Measurements from ENCODE around the gene LRRC7. TPM values are rescaled to one million over a fixed set of nuclear protein-coding genes. Genes with fewer than 3 reads are reported as not detected.
"Not testable (repeated sequence)": the region's sequence is repeated elsewhere in the genome, so short reads cannot be mapped to it uniquely, and the experiment has no call there.

LRRC7 gene
- total and polyA plus RNA-seq, 4 donors = 19.5 to 75.0 (median 46.5) TPM

- no peaks in the 10 kb centered on the region for H3K27me3 ChIP-seq (ENCODE audit: control insufficient read depth, insufficient read depth, low read length)
- peak overlapping the region; percentile 57 for H3K27ac ChIP-seq (ENCODE audit: low read depth, low read length)
- peak in 2 of 6 donors; percentile 13 to 38 for DNase-seq (ENCODE audit: low read depth in 4 of 6, low spot score in 6 of 6)
- H3K9me3 ChIP-seq (ENCODE audit: control insufficient read depth, insufficient read depth, low read length) = no peaks in the 10 kb centered on the region
- no peak overlapping the region for H3K4me3 ChIP-seq (ENCODE audit: low read depth, low read length)
- H3K4me1 ChIP-seq (ENCODE audit: control insufficient read depth, insufficient read depth, low read length) = no peaks in the 10 kb centered on the region
- peaks cover 9% of the 10 kb centered on the region for H3K36me3 ChIP-seq (ENCODE audit: control insufficient read depth, insufficient read depth, low read length)
- WGBS (ENCODE audit: insufficient coverage) = no CpG with 5 or more reads among the region's 5 CpGs
These were observed 347.4 kb downstream of the LRRC7 start for GRCh38 chr1:69914976-69915765.

DNA sequence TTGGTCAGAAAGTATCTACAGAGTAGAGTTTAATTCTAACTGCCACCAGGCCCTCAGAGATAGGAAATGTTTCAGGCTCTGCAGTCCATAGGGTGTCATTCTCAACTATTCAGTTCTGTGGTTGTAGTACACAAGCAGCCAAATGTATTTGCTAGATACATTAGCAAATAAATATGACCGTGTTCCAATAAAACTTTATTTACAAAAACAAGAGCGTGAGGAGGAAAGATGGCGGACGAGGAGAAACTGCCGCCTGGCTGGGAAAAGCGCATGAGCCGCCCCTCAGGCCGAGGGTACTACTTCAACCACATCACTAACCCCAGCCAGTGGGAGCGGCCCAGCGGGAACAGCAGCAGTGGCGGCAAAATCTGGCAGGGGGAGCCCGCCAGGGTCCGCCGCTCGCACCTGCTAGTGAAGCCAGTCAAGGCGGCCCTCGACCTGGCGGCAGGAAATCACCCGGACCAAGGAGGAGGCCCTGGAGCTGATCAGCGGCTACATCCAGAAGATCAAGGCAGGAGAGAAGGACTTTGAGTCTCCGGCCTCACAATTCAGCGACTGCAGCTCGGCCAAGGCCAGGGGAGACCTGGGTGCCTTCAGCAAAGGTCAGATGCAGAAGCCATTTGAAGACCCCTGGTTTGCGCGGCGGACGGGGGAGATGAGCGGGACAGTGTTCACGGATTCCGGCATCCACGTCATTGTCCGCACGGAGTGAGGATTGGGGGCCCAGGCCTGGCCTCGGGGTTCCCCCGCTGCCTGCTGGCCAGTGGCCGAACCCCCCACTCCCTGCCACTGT, 351.6 kb downstream of the LRRC7 start:
- no peak overlapping the region for H3K27ac ChIP-seq (ENCODE audit: low read depth, low read length)
- no peaks in the 10 kb centered on the region for H3K27me3 ChIP-seq (ENCODE audit: control insufficient read depth, insufficient read depth, low read length)
- H3K4me3 ChIP-seq (ENCODE audit: low read depth, low read length) = no peak overlapping the region
- no peaks in the 10 kb centered on the region for H3K4me1 ChIP-seq (ENCODE audit: control insufficient read depth, insufficient read depth, low read length)
- 98% methylated on average over 24 of the region's 36 CpGs for WGBS (ENCODE audit: insufficient coverage)
- no peaks in the 10 kb centered on the region for H3K9me3 ChIP-seq (ENCODE audit: control insufficient read depth, insufficient read depth, low read length)
- DNase-seq (ENCODE audit: low read depth in 4 of 6, low spot score in 6 of 6) = no peak
- peaks cover 9% of the 10 kb centered on the region for H3K36me3 ChIP-seq (ENCODE audit: control insufficient read depth, insufficient read depth, low read length)

DNA sequence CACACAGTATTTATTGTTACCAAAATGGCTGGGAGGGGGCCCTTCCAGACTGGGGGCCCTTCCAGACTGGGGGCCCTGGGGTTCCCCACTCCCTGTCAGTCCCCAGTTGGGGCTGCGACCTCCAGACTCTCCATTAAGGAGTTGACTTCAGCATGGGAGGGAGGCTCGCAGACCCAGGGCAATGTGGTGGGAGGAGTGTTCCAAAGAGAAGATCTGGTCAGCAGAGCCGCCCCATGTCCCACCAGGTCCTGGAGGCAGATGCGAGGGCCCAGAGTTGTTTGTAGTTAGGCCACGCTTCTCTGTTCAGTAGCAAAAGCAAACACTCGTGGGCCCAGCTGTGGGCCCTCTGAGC, 352.2 kb downstream of the LRRC7 start:
- DNase-seq (ENCODE audit: low read depth in 4 of 6, low spot score in 6 of 6) = no peak

DNA sequence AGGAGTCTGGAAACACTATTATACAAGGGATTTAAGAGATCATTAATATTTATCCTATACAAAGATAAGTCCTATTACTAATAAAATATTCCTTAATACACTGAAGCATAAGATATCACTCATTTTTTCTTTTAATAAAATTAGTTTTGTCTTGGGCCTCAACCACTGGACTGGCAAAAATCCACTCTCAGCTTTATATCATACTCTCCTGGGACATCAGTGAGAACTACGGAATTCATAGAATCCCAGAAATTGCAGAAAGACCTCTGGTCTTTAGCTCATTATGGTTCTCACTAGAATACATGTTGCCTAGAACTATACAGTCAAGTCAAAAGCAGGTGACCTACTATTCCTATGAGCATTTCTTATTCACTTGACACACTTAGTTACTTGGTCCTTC, 352.7 kb downstream of the LRRC7 start:
- Histone ChIP-seq H3K4me1 (ENCODE audit: control insufficient read depth, insufficient read depth, low read length) (no peaks in the 10 kb centered on the region), H3K9me3 (ENCODE audit: control insufficient read depth, insufficient read depth, low read length) (no peaks in the 10 kb centered on the region), H3K27me3 (ENCODE audit: control insufficient read depth, insufficient read depth, low read length) (no peaks in the 10 kb centered on the region), H3K27ac (ENCODE audit: low read depth, low read length) (no peak overlapping the region), H3K4me3 (ENCODE audit: low read depth, low read length) (no peak overlapping the region), H3K36me3 (ENCODE audit: control insufficient read depth, insufficient read depth, low read length) (peaks cover 9% of the 10 kb centered on the region)
- no peak for DNase-seq (ENCODE audit: low read depth in 4 of 6, low spot score in 6 of 6)
- WGBS (ENCODE audit: insufficient coverage) = 100% methylated on average over 1 of the region's 1 CpG

More for the DNA sequence above, 352.2 kb downstream of the LRRC7 start:
- H3K4me1 ChIP-seq (ENCODE audit: control insufficient read depth, insufficient read depth, low read length) = no peaks in the 10 kb centered on the region
- WGBS (ENCODE audit: insufficient coverage) = 93% methylated on average over 3 of the region's 6 CpGs
- H3K27me3 ChIP-seq (ENCODE audit: control insufficient read depth, insufficient read depth, low read length) = no peaks in the 10 kb centered on the region
- peaks cover 9% of the 10 kb centered on the region for H3K36me3 ChIP-seq (ENCODE audit: control insufficient read depth, insufficient read depth, low read length)
- H3K9me3 ChIP-seq (ENCODE audit: control insufficient read depth, insufficient read depth, low read length) = no peaks in the 10 kb centered on the region
- no peak overlapping the region for H3K27ac ChIP-seq (ENCODE audit: low read depth, low read length)
- no peak overlapping the region for H3K4me3 ChIP-seq (ENCODE audit: low read depth, low read length)

DNA sequence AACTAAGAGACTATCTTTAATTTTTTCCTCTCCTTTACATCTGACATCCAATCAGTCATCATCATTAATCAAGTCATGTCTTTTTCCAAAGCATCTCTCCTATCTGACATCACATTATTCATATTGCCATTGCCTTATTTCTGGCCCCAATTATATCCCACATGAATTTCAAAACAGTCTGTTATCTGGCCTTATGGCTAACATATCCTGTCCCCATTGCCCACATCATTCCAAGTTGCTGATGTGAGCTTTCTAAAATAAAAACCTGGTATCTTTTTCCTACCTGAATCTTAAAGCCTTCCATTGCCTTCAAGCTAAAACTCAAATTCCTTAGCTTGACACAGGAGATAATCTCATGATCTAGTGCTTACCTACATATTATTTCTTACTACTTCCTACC, 353.8 kb downstream of the LRRC7 start:
- H3K4me1 ChIP-seq (ENCODE audit: control insufficient read depth, insufficient read depth, low read length) = no peaks in the 10 kb centered on the region
- H3K4me3 ChIP-seq (ENCODE audit: low read depth, low read length) = no peak overlapping the region
- no peaks in the 10 kb centered on the region for H3K9me3 ChIP-seq (ENCODE audit: control insufficient read depth, insufficient read depth, low read length)
- no peak for DNase-seq (ENCODE audit: low read depth in 4 of 6, low spot score in 6 of 6)
- no peak overlapping the region for H3K27ac ChIP-seq (ENCODE audit: low read depth, low read length)
- peaks cover 9% of the 10 kb centered on the region for H3K36me3 ChIP-seq (ENCODE audit: control insufficient read depth, insufficient read depth, low read length)
- H3K27me3 ChIP-seq (ENCODE audit: control insufficient read depth, insufficient read depth, low read length) = no peaks in the 10 kb centered on the region

DNA sequence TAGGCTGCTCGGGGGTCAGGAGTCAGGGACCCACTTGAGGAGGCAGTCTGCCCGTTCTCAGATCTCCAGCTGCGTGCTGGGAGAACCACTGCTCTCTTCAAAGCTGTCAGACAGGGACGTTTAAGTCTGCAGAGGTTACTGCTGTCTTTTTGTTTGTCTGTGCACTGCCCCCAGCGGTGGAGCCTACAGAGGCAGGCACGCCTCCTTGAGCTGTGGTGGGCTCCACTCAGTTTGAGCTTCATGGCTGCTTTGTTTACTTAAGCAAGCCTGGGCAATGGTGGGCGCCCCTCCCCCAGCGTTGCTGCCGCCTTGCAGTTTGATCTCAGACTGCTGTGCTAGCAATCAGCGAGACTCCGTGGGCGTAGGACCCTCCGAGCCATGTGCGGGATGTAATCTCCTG, 360.5 kb downstream of the LRRC7 start:
- WGBS (ENCODE audit: insufficient coverage) = 86% methylated on average over 3 of the region's 14 CpGs
- DNase-seq (ENCODE audit: low read depth in 4 of 6, low spot score in 6 of 6); H3K4me1 ChIP-seq (ENCODE audit: control insufficient read depth, insufficient read depth, low read length); H3K27ac ChIP-seq (ENCODE audit: low read depth, low read length); H3K36me3 ChIP-seq (ENCODE audit: control insufficient read depth, insufficient read depth, low read length); H3K9me3 ChIP-seq (ENCODE audit: control insufficient read depth, insufficient read depth, low read length); H3K27me3 ChIP-seq (ENCODE audit: control insufficient read depth, insufficient read depth, low read length); H3K4me3 ChIP-seq (ENCODE audit: low read depth, low read length): not testable (repeated sequence)

DNA sequence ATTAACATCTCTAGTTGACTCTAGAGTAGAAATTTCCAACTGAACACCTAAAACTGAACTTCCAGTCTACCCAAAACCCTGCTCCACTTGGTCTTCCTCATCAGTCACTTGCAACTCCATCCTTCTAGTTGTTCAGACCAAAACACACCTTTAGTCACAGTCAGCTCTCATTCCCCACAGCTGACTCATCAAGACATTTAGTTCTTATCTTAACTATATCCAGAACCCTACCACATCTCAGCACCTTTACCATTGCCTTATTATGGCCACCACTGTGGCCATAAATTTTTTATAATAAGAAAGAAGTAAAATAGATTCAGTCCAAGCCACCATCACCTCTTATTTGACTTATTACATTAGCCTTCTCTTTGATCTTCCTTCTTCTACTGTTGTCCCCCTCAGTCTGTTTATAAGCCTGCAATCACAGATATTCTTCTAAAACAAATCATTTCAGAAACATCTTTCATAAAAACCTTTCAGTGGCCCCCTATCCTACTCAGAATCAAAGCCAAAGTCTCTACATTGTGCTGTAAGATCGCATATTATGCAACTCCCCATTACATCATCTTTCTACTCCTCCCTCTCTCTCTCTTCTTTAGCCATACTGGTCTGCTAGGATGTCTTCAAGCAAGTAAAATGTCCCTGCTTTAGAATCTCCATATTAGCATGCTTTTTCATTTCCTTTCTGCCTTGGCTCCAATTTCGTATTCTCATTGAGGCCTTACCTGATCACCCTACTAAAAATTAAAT, 361.8 kb downstream of the LRRC7 start:
- WGBS (ENCODE audit: insufficient coverage) = 92% methylated on average over 2 of the region's 2 CpGs
- H3K27ac ChIP-seq (ENCODE audit: low read depth, low read length) = no peak overlapping the region
- H3K27me3 ChIP-seq (ENCODE audit: control insufficient read depth, insufficient read depth, low read length) = no peaks in the 10 kb centered on the region
- no peak overlapping the region for H3K4me3 ChIP-seq (ENCODE audit: low read depth, low read length)
- DNase-seq (ENCODE audit: low read depth in 4 of 6, low spot score in 6 of 6) = no peak
- H3K9me3 ChIP-seq (ENCODE audit: control insufficient read depth, insufficient read depth, low read length) = no peaks in the 10 kb centered on the region
- no peaks in the 10 kb centered on the region for H3K4me1 ChIP-seq (ENCODE audit: control insufficient read depth, insufficient read depth, low read length)
- no peaks in the 10 kb centered on the region for H3K36me3 ChIP-seq (ENCODE audit: control insufficient read depth, insufficient read depth, low read length)

DNA sequence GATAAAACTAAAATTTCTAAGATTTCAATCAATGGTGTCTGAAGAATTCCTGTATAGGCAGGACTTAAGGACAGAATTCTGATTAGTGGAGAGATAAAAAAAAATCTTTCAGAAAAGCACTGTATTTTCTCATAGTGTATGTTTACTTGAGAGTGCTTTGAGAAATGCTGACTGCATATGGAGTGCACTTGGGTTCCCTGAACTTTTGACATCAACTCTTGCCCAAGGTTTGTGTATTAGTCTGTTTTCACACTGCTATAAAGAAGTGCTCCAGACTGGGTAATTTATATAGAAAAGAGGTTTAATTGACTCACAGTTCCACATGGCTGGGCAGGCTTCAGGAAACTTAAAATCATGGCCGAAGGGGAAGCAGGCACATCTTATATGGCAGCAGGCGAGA, 362.7 kb downstream of the LRRC7 start:
- no peak overlapping the region for H3K27ac ChIP-seq (ENCODE audit: low read depth, low read length)
- H3K4me1 ChIP-seq (ENCODE audit: control insufficient read depth, insufficient read depth, low read length) = no peaks in the 10 kb centered on the region
- WGBS (ENCODE audit: insufficient coverage) = no CpG with 5 or more reads among the region's 2 CpGs
- no peaks in the 10 kb centered on the region for H3K36me3 ChIP-seq (ENCODE audit: control insufficient read depth, insufficient read depth, low read length)
- no peak overlapping the region for H3K4me3 ChIP-seq (ENCODE audit: low read depth, low read length)
- no peaks in the 10 kb centered on the region for H3K27me3 ChIP-seq (ENCODE audit: control insufficient read depth, insufficient read depth, low read length)
- H3K9me3 ChIP-seq (ENCODE audit: control insufficient read depth, insufficient read depth, low read length) = no peaks in the 10 kb centered on the region
- DNase-seq (ENCODE audit: low read depth in 4 of 6, low spot score in 6 of 6) = no peak

DNA sequence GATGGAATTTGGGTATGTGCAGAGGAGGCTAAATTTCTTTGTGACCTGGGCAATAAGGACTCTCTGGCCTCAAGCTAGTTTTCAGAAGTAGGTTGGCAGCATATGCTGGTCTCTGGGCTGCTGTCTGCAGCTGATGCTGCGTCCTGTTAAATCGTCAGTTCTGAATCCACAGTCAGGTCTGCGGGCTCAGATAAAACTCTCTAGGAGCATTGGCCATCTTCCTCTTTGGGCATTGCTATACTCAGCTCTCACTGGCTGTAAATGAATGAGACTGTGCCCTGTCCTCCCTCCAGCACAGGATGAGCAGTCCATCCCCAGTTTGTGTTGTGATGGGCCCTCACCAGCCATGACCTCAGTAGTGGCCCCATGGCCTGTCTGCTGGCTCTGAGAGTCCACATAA, 365.0 kb downstream of the LRRC7 start:
- Histone ChIP-seq H3K36me3 (ENCODE audit: control insufficient read depth, insufficient read depth, low read length) (no peaks in the 10 kb centered on the region), H3K4me3 (ENCODE audit: low read depth, low read length) (no peak overlapping the region), H3K9me3 (ENCODE audit: control insufficient read depth, insufficient read depth, low read length) (no peaks in the 10 kb centered on the region), H3K4me1 (ENCODE audit: control insufficient read depth, insufficient read depth, low read length) (no peaks in the 10 kb centered on the region), H3K27ac (ENCODE audit: low read depth, low read length) (no peak overlapping the region), H3K27me3 (ENCODE audit: control insufficient read depth, insufficient read depth, low read length) (no peaks in the 10 kb centered on the region)
- 83% methylated on average over 2 of the region's 3 CpGs for WGBS (ENCODE audit: insufficient coverage)
- no peak for DNase-seq (ENCODE audit: low read depth in 4 of 6, low spot score in 6 of 6)
